SU-DHL-6 (cell line): Measurements from ENCODE around the gene SPANXN2.
"Not testable (repeated sequence)": the region's sequence is repeated elsewhere in the genome, so short reads cannot be mapped to it uniquely, and the experiment has no call there.

ENCODE experiments used
- H2AFZ ChIP-seq: fragments of 200-600 bp; sonication (generic); 2 replicates; pipeline ENCODE4 v1.6.1; 2014; ENCODE audit warnings: low read depth, mild to moderate bottlenecking, moderate library complexity, mixed read lengths, antibody characterized with exemption, low read length; ENCODE audit not compliant: severe bottlenecking
- H3F3A ChIP-seq: fragments of 200-600 bp; shearing (Covaris generic); 2 replicates; pipeline ENCODE4 v1.6.0; 2016; ENCODE audit warnings: antibody characterized with exemption, mild to moderate bottlenecking; ENCODE audit not compliant: insufficient read depth
- H3K27ac ChIP-seq: fragments of 200-600 bp; sonication (generic); 2 replicates; pipeline ENCODE4 v1.5.1; 2016; ENCODE audit warnings: low read depth, mild to moderate bottlenecking, low read length, moderate library complexity, mixed read lengths
- H3K27me3 ChIP-seq: fragments of 200-600 bp; sonication (generic), shearing (Covaris generic); 2 replicates; pipeline ENCODE4 v1.6.0; 2014; ENCODE audit warnings: mild to moderate bottlenecking, low read length
- H3K36me3 ChIP-seq: fragments of 200-600 bp; sonication (generic); 2 replicates; pipeline ENCODE4 v1.6.1; 2014; ENCODE audit warnings: mild to moderate bottlenecking, low read length, mixed read lengths
- H3K4me2 ChIP-seq: fragments of 300-600, 200-600 bp; shearing (Covaris generic), sonication (generic); 2 replicates; pipeline ENCODE4 v1.6.0; 2014; ENCODE audit warnings: low read length, low read depth, mild to moderate bottlenecking; ENCODE audit not compliant: poor library complexity, severe bottlenecking
- H3K4me3 ChIP-seq: fragments of 200-600 bp; sonication (generic); 2 replicates; pipeline ENCODE4 v1.5.1; 2014; ENCODE audit warnings: antibody characterized with exemption, low read length, mild to moderate bottlenecking, mixed read lengths; ENCODE audit not compliant: insufficient read depth, poor library complexity, severe bottlenecking
- H3K79me2 ChIP-seq: fragments of 200-600 bp; sonication (generic); 2 replicates; pipeline ENCODE4 v1.6.1; 2014; ENCODE audit warnings: mild to moderate bottlenecking, low read length, moderate library complexity; ENCODE audit not compliant: insufficient read depth
- H3K9ac ChIP-seq: fragments of 200-600 bp; sonication (generic); 2 replicates; pipeline ENCODE4 v1.7.0; 2014; ENCODE audit warnings: mild to moderate bottlenecking, low read length
- H3K9me2 ChIP-seq: fragments of 200-600 bp; sonication (generic); replicated peaks from 2 replicates; pipeline ENCODE4 v1.6.1; 2014; ENCODE audit warnings: low read length; ENCODE audit not compliant: insufficient read depth
- H3K9me3 ChIP-seq: fragments of 200-600 bp; sonication (generic); 2 replicates; pipeline ENCODE4 v1.6.1; 2014; ENCODE audit warnings: low read length, mixed read lengths; ENCODE audit not compliant: insufficient read depth
- H4K20me1 ChIP-seq: fragments of 200-600 bp; sonication (generic); 2 replicates; pipeline ENCODE4 v1.6.1; 2014; ENCODE audit warnings: low read depth, mild to moderate bottlenecking, antibody characterized with exemption, low read length, moderate library complexity, mixed read lengths
- CTCF ChIP-seq: fragments of 200-600 bp; sonication (generic); IDR thresholded peaks from one replicate; pipeline ENCODE4 v1.5.1; 2017; ENCODE audit warnings: antibody characterized with exemption, mild to moderate bottlenecking, low read length, moderate library complexity; ENCODE audit not compliant: insufficient read depth, poor library complexity, severe bottlenecking
- EZH2phosphoT487 ChIP-seq: fragments of 200-600 bp; sonication (generic), shearing (Covaris generic); conservative IDR thresholded peaks from 2 replicates; pipeline ENCODE4 v1.6.1; 2018; ENCODE audit warnings: mild to moderate bottlenecking, antibody characterized with exemption, low read length, moderate library complexity, mixed read lengths

The SPANXN2 gene

GRCh38 chrX:143720652-143721051 is at the start of gene SPANXN2:
Gene SPANXN2 (minus strand): TSS chrX:143720752. CDS start chrX:143720668, 84 bp downstream.
- H3K27me3 ChIP-seq, H3K9me3 ChIP-seq, H3K4me2 ChIP-seq, H3K27ac ChIP-seq, H3K79me2 ChIP-seq, H2AFZ ChIP-seq, H3K9ac ChIP-seq, H4K20me1 ChIP-seq, H3K4me3 ChIP-seq, H3K9me2 ChIP-seq, H3F3A ChIP-seq, H3K36me3 ChIP-seq: not testable (repeated sequence)

DNA sequence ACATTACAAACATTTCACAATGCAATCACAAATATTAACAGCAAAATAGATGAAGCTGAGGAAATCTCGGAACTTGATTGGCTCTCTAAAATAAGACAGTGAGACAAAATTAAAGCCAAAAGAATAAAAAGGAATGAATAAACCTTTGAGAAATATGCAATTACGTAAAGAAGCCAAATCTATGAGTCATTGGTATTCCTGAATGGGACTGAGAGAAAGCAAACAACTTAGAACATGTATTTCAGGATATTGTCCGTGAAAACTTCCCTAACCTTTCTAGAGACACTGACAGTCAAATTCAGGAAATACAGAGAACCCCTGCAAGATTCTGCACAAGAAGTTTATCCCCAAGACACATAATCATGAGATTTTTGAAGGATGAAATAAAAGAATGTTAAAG is 48.4 kb upstream of the SPANXN2 start:
- no peak overlapping the region for H3K9ac ChIP-seq
- H3F3A ChIP-seq = no peaks in the 10 kb centered on the region
- H3K27me3 ChIP-seq = no peaks in the 10 kb centered on the region
- no peak overlapping the region for H3K27ac ChIP-seq
- no peaks in the 10 kb centered on the region for H3K79me2 ChIP-seq
- H4K20me1 ChIP-seq = no peaks in the 10 kb centered on the region
- TF ChIP-seq EZH2phosphoT487 (no peak), CTCF (no peak)
- H2AFZ ChIP-seq = no peak overlapping the region
- H3K9me2 ChIP-seq = no peaks in the 10 kb centered on the region
- H3K9me3 ChIP-seq = no peaks in the 10 kb centered on the region
- no peaks in the 10 kb centered on the region for H3K36me3 ChIP-seq
- H3K4me2 ChIP-seq = no peak overlapping the region
- no peak overlapping the region for H3K4me3 ChIP-seq

- not testable (repeated sequence) for H3K36me3 ChIP-seq, H3K79me2 ChIP-seq, H3K4me2 ChIP-seq, H2AFZ ChIP-seq, H3K9ac ChIP-seq, H3K27ac ChIP-seq, H3K9me2 ChIP-seq, H3K4me3 ChIP-seq, H3K9me3 ChIP-seq, H3F3A ChIP-seq, H4K20me1 ChIP-seq, H3K27me3 ChIP-seq
These were observed 47.2 kb upstream of the SPANXN2 start for GRCh38 chrX:143767789-143768188.

GRCh38 chrX:143757887-143758286 is 37.3 kb upstream of the SPANXN2 start:
- Histone ChIP-seq H3K4me3 (no peak overlapping the region), H3K79me2 (no peaks in the 10 kb centered on the region), H3K36me3 (no peaks in the 10 kb centered on the region), H3K27ac (no peak overlapping the region), H3K9me2 (no peaks in the 10 kb centered on the region), H3K9me3 (no peaks in the 10 kb centered on the region), H3F3A (no peaks in the 10 kb centered on the region), H3K4me2 (no peak overlapping the region), H3K9ac (no peak overlapping the region), H4K20me1 (no peaks in the 10 kb centered on the region), H3K27me3 (no peaks in the 10 kb centered on the region), H2AFZ (no peak overlapping the region)
- TF ChIP-seq CTCF (no peak), EZH2phosphoT487 (no peak)
